Mucosa of descending colon (tissue), 3 donors: ENCODE measurements around the gene CALB2. TPM values are rescaled to one million over a fixed set of nuclear protein-coding genes. Genes with fewer than 3 reads are reported as not detected.

Experiments
- ATAC-seq: fragments of 200-7000 bp; cut with Tn5 transposase; one replicate; pipeline ENCODE4 v1.9.1; 2020; ENCODE audit warnings: mild to moderate bottlenecking, moderate library complexity
- DNase-seq, 3 donors: peaks; one replicate each; pipeline ENCODE4 v3.0.0-alpha.2; 2020
- H3K36me3 ChIP-seq: fragments of 200-600 bp; one replicate; pipeline ENCODE4 v1.8.0; 2021; ENCODE audit warnings: low read depth, mild to moderate bottlenecking
- H3K4me1 ChIP-seq: fragments of 200-600 bp; one replicate; pipeline ENCODE4 v1.8.0; 2021; ENCODE audit warnings: low read depth, mild to moderate bottlenecking
- H3K4me3 ChIP-seq: fragments of 200-600 bp; one replicate; pipeline ENCODE4 v1.8.0; 2021; ENCODE audit warnings: mild to moderate bottlenecking
- H3K9me3 ChIP-seq: fragments of 200-600 bp; one replicate; pipeline ENCODE4 v1.8.0; 2021; ENCODE audit warnings: mild to moderate bottlenecking
- CTCF ChIP-seq: fragments of 200-600 bp; IDR thresholded peaks from one replicate; pipeline ENCODE4 v1.8.0; 2022; ENCODE audit warnings: antibody characterized with exemption, mild to moderate bottlenecking
- intact Hi-C, 2 donors: fragments of 100-400 bp; cut with DNase I in 1 of 2; cut with micrococcal nuclease in 1 of 2; formaldehyde crosslinking; loops; one replicate each; pipeline versions ENCODE4 v1.11.0 to v1.11.1; 2022; cut with DNase I, micrococcal nuclease
- total RNA-seq, 3 donors: library from RNA; stranded (reverse); fragmentation: NEBNext Ultra II Directional in 2 of 3; extraction: Animal tissue kit (Norgen Biotek cat#: 25700) in 2 of 3; gene quantifications; one replicate each; pipeline versions ENCODE4 v1.2.1 to v1.2.4, GENCODE V29; 2021 to 2023
- donor health status: DM: no; HTN: no; CAD: no; lungs with moderate emphysema.
- donor health status: DM: no; HTN: no; CAD: no.
- donor health status: DM: no; HTN: yes; CAD: no.

The CALB2 gene
- total RNA-seq, 3 donors from 2014 or later = 1.2 to 9.5 (median 4.2) TPM

- no peak for ATAC-seq
- TF ChIP-seq CTCF = no peak
- no peaks in the 10 kb centered on the region for H3K36me3 ChIP-seq
- intact Hi-C loops = no loop called here
- no peak for DNase-seq
- H3K9me3 ChIP-seq = no peaks in the 10 kb centered on the region
- H3K4me1 ChIP-seq = no peaks in the 10 kb centered on the region
- no peak overlapping the region for H3K4me3 ChIP-seq
Observed at GRCh38 chr16:71340406-71340805, 18.1 kb upstream of the CALB2 start.

- TF ChIP-seq CTCF = no peak
- H3K4me3 ChIP-seq = no peak overlapping the region
- DNase-seq (no peak), ATAC-seq (no peak)
- intact Hi-C loops = no loop called here
- no peaks in the 10 kb centered on the region for H3K36me3 ChIP-seq
- no peaks in the 10 kb centered on the region for H3K9me3 ChIP-seq
- H3K4me1 ChIP-seq = no peaks in the 10 kb centered on the region
Observed at GRCh38 chr16:71341881-71342280, 16.6 kb upstream of the CALB2 start.

- DNase-seq = no peak
- no peaks in the 10 kb centered on the region for H3K36me3 ChIP-seq
- no peak for TF ChIP-seq CTCF
- no peak overlapping the region for H3K4me3 ChIP-seq
- no peak for ATAC-seq
- no peaks in the 10 kb centered on the region for H3K9me3 ChIP-seq
- H3K4me1 ChIP-seq = no peaks in the 10 kb centered on the region
- intact Hi-C loops = no loop called here
Observed at GRCh38 chr16:71343078-71343477, 15.4 kb upstream of the CALB2 start.

- no peaks in the 10 kb centered on the region for H3K36me3 ChIP-seq
- no peaks in the 10 kb centered on the region for H3K4me1 ChIP-seq
- intact Hi-C loops = no loop called here
- H3K9me3 ChIP-seq = no peaks in the 10 kb centered on the region
- H3K4me3 ChIP-seq = no peak overlapping the region
- DNase-seq (no peak), ATAC-seq (no peak)
- no peak for TF ChIP-seq CTCF
Observed at GRCh38 chr16:71344315-71344905, 14.1 kb upstream of the CALB2 start.

GRCh38 chr16:71345031-71345430 lies 13.5 kb upstream of the CALB2 start:
- no peaks in the 10 kb centered on the region for H3K4me1 ChIP-seq
- intact Hi-C loops = no loop called here
- no peaks in the 10 kb centered on the region for H3K9me3 ChIP-seq
- DNase-seq = no peak
- H3K36me3 ChIP-seq = no peaks in the 10 kb centered on the region
- H3K4me3 ChIP-seq = no peak overlapping the region
- no peak for TF ChIP-seq CTCF
- no peak for ATAC-seq

GRCh38 chr16:71347146-71347545 lies 11.4 kb upstream of the CALB2 start:
- TF ChIP-seq CTCF = no peak
- Histone ChIP-seq H3K36me3 (no peaks in the 10 kb centered on the region), H3K9me3 (no peaks in the 10 kb centered on the region), H3K4me1 (no peaks in the 10 kb centered on the region), H3K4me3 (no peak overlapping the region)
- ATAC-seq (no peak), DNase-seq (no peak)
- intact Hi-C loops = no loop called here
